ENCODE data around the gene ARHGAP15. TPM values are rescaled to one million over a fixed set of nuclear protein-coding genes. Genes with fewer than 3 reads are reported as not detected.

Gene ARHGAP15
- total RNA-seq, 1 experiment from 2014 or later: 0.42 TPM

- no peak for TF ChIP-seq ZBTB33 (IDR thresholded peaks at IDR 0.05; ENCODE audit: extremely low read depth, insufficient replicate concordance, low read length)
- TF ChIP-seq EZH2phosphoT487 (IDR thresholded peaks at IDR 0.05; ENCODE audit: borderline replicate concordance): no peak
- TF ChIP-seq ZFX (IDR thresholded peaks at IDR 0.05): no peak
- no peak for TF ChIP-seq CBX3 (IDR thresholded peaks at IDR 0.05; ENCODE audit: low read depth)
- no peak for TF ChIP-seq MAX (IDR thresholded peaks at IDR 0.05)
- no peak for TF ChIP-seq POLR2A (IDR thresholded peaks at IDR 0.05; ENCODE audit: borderline replicate concordance, extremely low read depth, insufficient read depth, insufficient read length)
- no peak for TF ChIP-seq FOSL1 (IDR thresholded peaks at IDR 0.05; ENCODE audit: low read depth)
- no peak for TF ChIP-seq CEBPB (IDR thresholded peaks at IDR 0.05; ENCODE audit: low read depth)
- no peak for TF ChIP-seq SRF (IDR thresholded peaks at IDR 0.05; ENCODE audit: low read depth)
These were observed 559.0 kb downstream of the ARHGAP15 start (continued) for GRCh38 chr2:143688248-143688647.

- POLR2A ChIA-PET: no interaction called here
- CTCF ChIA-PET: no interaction called here
- TF ChIP-seq POLR2A (IDR thresholded peaks at IDR 0.05; ENCODE audit: borderline replicate concordance, extremely low read depth, insufficient read depth, insufficient read length): no peak
- no peak for TF ChIP-seq EZH2 (IDR thresholded peaks at IDR 0.05)
- TF ChIP-seq ZBTB33 (IDR thresholded peaks at IDR 0.05; ENCODE audit: extremely low read depth, insufficient replicate concordance, low read length): no peak
- TF ChIP-seq YY1 (IDR thresholded peaks at IDR 0.05; ENCODE audit: extremely low read depth, insufficient replicate concordance, low read depth, low read length): no peak
- TF ChIP-seq SRF (IDR thresholded peaks at IDR 0.05; ENCODE audit: low read depth): no peak
- no peak for TF ChIP-seq SP1 (IDR thresholded peaks at IDR 0.05; ENCODE audit: low read depth)
- no peak for TF ChIP-seq TCF7L2 (IDR thresholded peaks at IDR 0.05; ENCODE audit: borderline replicate concordance, extremely low read depth, insufficient read depth, insufficient read length)
- TF ChIP-seq RAD21 (IDR thresholded peaks at IDR 0.05; ENCODE audit: low read depth): no peak
- no peak for TF ChIP-seq ZNF274 (IDR thresholded peaks at IDR 0.05; ENCODE audit: low read depth, low read length)
- TF ChIP-seq SIN3A (IDR thresholded peaks at IDR 0.05; ENCODE audit: low read depth): no peak
- TF ChIP-seq JUND (IDR thresholded peaks at IDR 0.05): no peak
- TF ChIP-seq CBX3 (IDR thresholded peaks at IDR 0.05; ENCODE audit: low read depth): no peak
- TF ChIP-seq ATF3 (IDR thresholded peaks at IDR 0.05): no peak
- TF ChIP-seq REST (IDR thresholded peaks at IDR 0.05; ENCODE audit: low read depth): no peak
- TF ChIP-seq FOSL1 (IDR thresholded peaks at IDR 0.05; ENCODE audit: low read depth): no peak
These were observed 559.6 kb downstream of the ARHGAP15 start for GRCh38 chr2:143688815-143689214.

More at GRCh38 chr2:143688815-143689214, 559.6 kb downstream of the ARHGAP15 start:
- intact Hi-C loops (cut with micrococcal nuclease): no loop called here
- no peaks in the 10 kb centered on the region for H3K27me3 ChIP-seq (ENCODE audit: insufficient read depth, low read length)
- H3K9me2 ChIP-seq (ENCODE audit: insufficient read depth): no peaks in the 10 kb centered on the region
- ATAC-seq: no peak
- H3K9ac ChIP-seq (ENCODE audit: low read length): no peak overlapping the region
- H3K27ac ChIP-seq (ENCODE audit: low read depth, low read length): no peak overlapping the region
- H2AFZ ChIP-seq (ENCODE audit: low read depth, low read length, poor library complexity, severe bottlenecking): no peak overlapping the region
- no TSS peak for BruUV-seq (replicated peaks)
- RAD21 ChIA-PET (ENCODE audit: low non-redundant PET in 1 of 2, low total read pairs in 2 of 2, uncharacterized antibody in 2 of 2, unreplicated experiment in 2 of 2): no interaction called here
- H3K4me3 ChIP-seq (replicated peaks in 1 of 2; ENCODE audit: low read depth in 1 of 2, low read length in 2 of 2): no peak overlapping the region
- H3K36me3 ChIP-seq (ENCODE audit: control insufficient read depth in 1 of 2, insufficient read depth in 2 of 2, low read length in 2 of 2): no peaks in the 10 kb centered on the region
- no peak overlapping the region for H3K4me2 ChIP-seq (ENCODE audit: low read length)
- no peaks in the 10 kb centered on the region for H3K79me2 ChIP-seq (ENCODE audit: insufficient read depth, low read length)
- H3K4me1 ChIP-seq (ENCODE audit: control insufficient read depth in 1 of 2, insufficient read depth in 2 of 2, low read length in 2 of 2): no peaks in the 10 kb centered on the region
- DNase-seq (ENCODE audit: low read depth, low spot score): no peak
- H4K20me1 ChIP-seq (ENCODE audit: insufficient read depth): no peaks in the 10 kb centered on the region
- H3K9me3 ChIP-seq (ENCODE audit: control insufficient read depth in 1 of 2, insufficient read depth in 1 of 2, low read depth in 1 of 2, low read length in 2 of 2): no peaks in the 10 kb centered on the region
